T-helper 17 cell (primary cell): ENCODE data around the gene ANK2. TPM values are rescaled to one million over a fixed set of nuclear protein-coding genes. Genes with fewer than 3 reads are reported as not detected.

Experiments
- ATAC-seq: fragments of 150-1000 bp; cut with Tn5 transposase; 2 replicates; pipeline ENCODE4 v1.10.0; 2021; ENCODE audit warnings: mild to moderate bottlenecking, moderate library complexity
- DNase-seq, 3 donors: peaks; one replicate each; pipeline versions ENCODE4 v3.0.0 to v3.0.0-alpha.2; 2020 to 2021
- H3K9me3 ChIP-seq: one replicate; pipeline ENCODE4 v1.7.0; 2013; ENCODE audit warnings: low read length, mild to moderate bottlenecking; ENCODE audit not compliant: control insufficient read depth, poor library complexity, severe bottlenecking
- H3K27ac Mint-ChIP-seq: one replicate; pipeline ENCODE4 v1.8.0; 2022; ENCODE audit warnings: mild to moderate bottlenecking, moderate library complexity, mixed read lengths
- H3K27me3 Mint-ChIP-seq: one replicate; pipeline ENCODE4 v1.8.0; 2022; ENCODE audit warnings: mixed read lengths
- H3K36me3 Mint-ChIP-seq: one replicate; pipeline ENCODE4 v1.8.0; 2022; ENCODE audit warnings: low read depth, mixed read lengths
- H3K4me1 Mint-ChIP-seq: one replicate; pipeline ENCODE4 v1.8.0; 2022; ENCODE audit warnings: mild to moderate bottlenecking, mixed read lengths
- H3K4me3 Mint-ChIP-seq: one replicate; pipeline ENCODE4 v1.8.0; 2022; ENCODE audit warnings: mild to moderate bottlenecking, moderate library complexity, mixed read lengths
- total RNA-seq, 4 donors: library from RNA in 2 of 4; stranded (reverse) in 2 of 4; gene quantifications; one replicate each; pipeline ENCODE4 v1.2.3 and lab custom pipeline; 2022 to 2026

ANK2 gene
- total RNA-seq, 2 donors from 2014 or later: 0.25 to 1.2 TPM

DNA sequence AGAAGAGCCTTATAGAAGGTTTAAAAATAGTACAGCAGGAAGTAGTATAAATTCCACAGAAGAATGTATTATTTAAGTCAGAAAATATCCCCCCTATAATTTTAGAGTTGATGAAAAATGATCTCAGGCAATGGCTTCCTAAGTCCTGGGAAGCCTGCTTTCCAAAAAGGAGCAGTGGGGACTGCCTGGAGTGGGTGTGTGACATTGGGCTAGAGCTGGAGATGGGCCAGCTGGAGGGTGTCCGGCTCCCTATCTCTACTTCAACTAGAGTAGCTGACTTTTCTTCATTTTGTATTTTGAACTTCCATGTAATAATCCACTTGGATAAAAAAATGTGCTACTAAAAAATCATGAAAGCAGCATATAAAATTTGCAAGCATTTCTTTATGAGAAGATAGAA, 253.9 kb downstream of the ANK2 start:
- no peaks in the 10 kb centered on the region for H3K9me3 ChIP-seq
- Mint-ChIP-seq H3K36me3 (no peaks in the 10 kb centered on the region), H3K27ac (no peak overlapping the region), H3K27me3 (peaks cover 14% of the 10 kb centered on the region), H3K4me3 (no peak overlapping the region), H3K4me1 (peaks cover 2% of the 10 kb centered on the region)
- DNase-seq: no peak
- ATAC-seq: no peak

DNA sequence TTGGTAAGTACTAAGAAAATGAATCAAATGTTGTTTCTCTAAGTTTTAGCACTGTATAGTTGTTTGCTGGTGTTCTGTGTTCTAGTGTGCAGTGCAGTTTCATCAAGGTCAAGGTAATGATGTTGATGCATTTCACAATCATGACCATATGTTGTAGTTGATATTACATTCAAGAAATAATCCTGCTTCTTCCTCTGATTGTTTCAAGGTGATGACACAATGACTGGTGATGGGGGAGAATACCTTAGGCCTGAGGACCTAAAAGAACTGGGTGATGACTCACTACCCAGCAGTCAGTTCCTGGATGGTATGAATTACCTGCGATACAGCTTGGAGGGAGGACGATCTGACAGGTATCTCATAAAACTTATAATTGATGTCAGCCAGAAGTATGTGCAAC, 261.6 kb downstream of the ANK2 start:
- no peak for ATAC-seq

DNA sequence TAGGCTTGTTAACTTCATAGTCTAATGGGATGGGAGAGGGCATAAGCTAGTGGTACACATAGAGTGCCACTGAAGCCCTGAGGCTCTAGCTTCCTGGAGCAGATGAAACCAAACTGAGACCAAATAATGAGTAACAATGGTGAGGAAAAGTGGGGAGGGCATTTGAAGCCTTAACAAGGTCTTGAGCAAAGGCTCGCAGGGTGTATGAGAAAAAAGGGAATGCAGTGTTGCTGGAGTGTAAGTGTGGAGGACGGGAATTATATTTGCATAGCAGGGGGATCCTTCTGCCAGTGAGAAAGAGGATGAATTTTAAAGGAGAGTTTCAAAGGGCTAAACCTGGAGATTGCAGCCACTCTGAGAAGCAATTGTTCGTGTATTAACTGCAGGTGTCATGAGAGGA, 263.1 kb downstream of the ANK2 start:
- ATAC-seq: no peak
- H3K36me3 Mint-ChIP-seq: no peaks in the 10 kb centered on the region
- no peak for DNase-seq
- no peak overlapping the region for H3K27ac Mint-ChIP-seq
- H3K9me3 ChIP-seq: no peaks in the 10 kb centered on the region
- H3K4me3 Mint-ChIP-seq: no peak overlapping the region
- peaks cover 11% of the 10 kb centered on the region for H3K4me1 Mint-ChIP-seq
- H3K27me3 Mint-ChIP-seq: peaks cover 16% of the 10 kb centered on the region

More for the DNA sequence above, 261.6 kb downstream of the ANK2 start:
- DNase-seq: no peak
- Mint-ChIP-seq H3K4me3 (no peak overlapping the region), H3K36me3 (no peaks in the 10 kb centered on the region), H3K27ac (no peak overlapping the region), H3K27me3 (peaks cover 16% of the 10 kb centered on the region), H3K4me1 (peaks cover 3% of the 10 kb centered on the region)
- H3K9me3 ChIP-seq: no peaks in the 10 kb centered on the region

DNA sequence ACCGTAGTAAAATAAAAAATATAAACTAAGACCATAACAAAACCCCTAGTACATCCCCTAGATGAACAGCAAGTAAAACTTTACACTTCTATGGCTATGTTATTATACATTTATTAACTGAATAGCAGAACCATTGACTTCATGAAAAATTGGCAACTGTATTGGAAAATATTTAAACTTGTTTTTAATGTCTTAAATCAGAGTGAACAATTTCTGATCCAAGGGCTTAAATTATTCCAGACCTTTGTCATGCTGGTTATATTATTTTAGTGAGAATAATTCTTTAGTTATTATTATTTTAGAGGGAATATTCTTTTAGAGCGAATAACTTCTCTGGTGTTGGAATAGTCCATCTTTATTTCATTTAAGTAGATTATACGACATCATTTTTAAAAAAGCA, 265.0 kb downstream of the ANK2 start:
- no peak overlapping the region for H3K27ac Mint-ChIP-seq
- no peak for DNase-seq
- H3K9me3 ChIP-seq: no peaks in the 10 kb centered on the region
- no peak for ATAC-seq
- peaks cover 9% of the 10 kb centered on the region for H3K27me3 Mint-ChIP-seq
- no peak overlapping the region for H3K4me3 Mint-ChIP-seq
- peaks cover 9% of the 10 kb centered on the region for H3K4me1 Mint-ChIP-seq
- H3K36me3 Mint-ChIP-seq: no peaks in the 10 kb centered on the region

- H3K4me1 Mint-ChIP-seq: peaks cover 9% of the 10 kb centered on the region
- H3K27me3 Mint-ChIP-seq: peaks cover 9% of the 10 kb centered on the region
- no peaks in the 10 kb centered on the region for H3K36me3 Mint-ChIP-seq
- DNase-seq (no peak), ATAC-seq (peak; percentile 80)
- no peak overlapping the region for H3K4me3 Mint-ChIP-seq
- H3K27ac Mint-ChIP-seq: peak overlapping the region; percentile 21
- H3K9me3 ChIP-seq: no peaks in the 10 kb centered on the region
These were observed 267.4 kb downstream of the ANK2 start for GRCh38 chr4:113316879-113317278.

DNA sequence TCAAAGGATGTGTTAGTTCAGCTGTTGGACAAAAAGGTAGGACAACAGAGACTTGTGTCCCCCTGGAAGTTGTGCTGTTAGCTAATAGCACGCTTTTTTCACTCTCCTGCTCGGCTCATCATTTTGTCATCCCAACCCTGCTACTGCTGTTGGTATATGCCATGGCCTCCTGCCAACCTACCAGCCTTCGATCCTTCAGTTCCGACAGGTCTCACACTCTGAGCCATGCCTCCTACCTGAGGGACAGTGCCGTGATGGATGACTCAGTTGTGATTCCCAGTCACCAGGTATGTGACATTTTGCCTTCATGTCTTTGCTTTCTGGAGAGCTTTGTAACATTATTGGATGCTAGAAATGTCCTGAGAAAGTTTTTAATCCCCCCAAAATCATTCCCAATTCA, 268.1 kb downstream of the ANK2 start:
- Mint-ChIP-seq H3K36me3 (no peaks in the 10 kb centered on the region), H3K27me3 (peaks cover 4% of the 10 kb centered on the region), H3K4me1 (peaks cover 9% of the 10 kb centered on the region), H3K4me3 (no peak overlapping the region), H3K27ac (peak overlapping the region; percentile 21)
- no peaks in the 10 kb centered on the region for H3K9me3 ChIP-seq
- DNase-seq (no peak), ATAC-seq (no peak)

- no peaks in the 10 kb centered on the region for H3K36me3 Mint-ChIP-seq
- H3K4me3 Mint-ChIP-seq: no peak overlapping the region
- H3K4me1 Mint-ChIP-seq: peaks cover 2% of the 10 kb centered on the region
- H3K9me3 ChIP-seq: no peaks in the 10 kb centered on the region
- DNase-seq: no peak
- H3K27ac Mint-ChIP-seq: no peak overlapping the region
- ATAC-seq: no peak
- peaks cover 11% of the 10 kb centered on the region for H3K27me3 Mint-ChIP-seq
These were observed 273.3 kb downstream of the ANK2 start for GRCh38 chr4:113322736-113323135.

GRCh38 chr4:113325876-113326615, 276.6 kb downstream of the ANK2 start:
- H3K27me3 Mint-ChIP-seq: peaks cover 14% of the 10 kb centered on the region
- no peak overlapping the region for H3K27ac Mint-ChIP-seq
- no peak overlapping the region for H3K4me3 Mint-ChIP-seq
- H3K9me3 ChIP-seq: no peaks in the 10 kb centered on the region
- peaks cover 2% of the 10 kb centered on the region for H3K4me1 Mint-ChIP-seq
- H3K36me3 Mint-ChIP-seq: no peaks in the 10 kb centered on the region
- DNase-seq: no peak
- no peak for ATAC-seq

GRCh38 chr4:113327494-113327893, 278.0 kb downstream of the ANK2 start:
- ATAC-seq (no peak), DNase-seq (no peak)
- Mint-ChIP-seq H3K27me3 (peaks cover 22% of the 10 kb centered on the region), H3K27ac (no peak overlapping the region), H3K4me3 (no peak overlapping the region), H3K36me3 (no peaks in the 10 kb centered on the region), H3K4me1 (peaks cover 2% of the 10 kb centered on the region)
- H3K9me3 ChIP-seq: no peaks in the 10 kb centered on the region

DNA sequence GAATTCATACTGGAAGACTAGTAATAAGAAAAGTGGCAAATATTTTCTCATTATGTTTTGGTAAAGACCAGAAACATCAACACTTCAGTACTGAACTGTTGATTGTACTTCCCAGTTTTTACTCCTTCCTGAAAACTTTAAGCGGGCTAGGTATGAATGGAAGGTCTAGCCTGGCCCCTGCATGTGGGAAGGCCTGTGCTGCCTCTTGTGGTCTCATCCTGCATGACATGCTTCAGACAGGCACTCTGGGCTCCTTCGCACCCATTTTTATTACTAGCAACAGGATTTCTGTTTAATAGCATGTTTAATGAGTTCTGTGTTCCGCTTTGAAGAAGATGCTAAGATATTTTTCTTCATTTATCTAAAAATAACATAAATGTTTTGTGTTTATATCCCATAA, 279.1 kb downstream of the ANK2 start:
- DNase-seq: no peak
- no peak for ATAC-seq
- H3K27ac Mint-ChIP-seq: no peak overlapping the region
- peaks cover 1% of the 10 kb centered on the region for H3K4me1 Mint-ChIP-seq
- H3K36me3 Mint-ChIP-seq: no peaks in the 10 kb centered on the region
- H3K27me3 Mint-ChIP-seq: peaks cover 29% of the 10 kb centered on the region
- no peak overlapping the region for H3K4me3 Mint-ChIP-seq
- no peaks in the 10 kb centered on the region for H3K9me3 ChIP-seq

DNA sequence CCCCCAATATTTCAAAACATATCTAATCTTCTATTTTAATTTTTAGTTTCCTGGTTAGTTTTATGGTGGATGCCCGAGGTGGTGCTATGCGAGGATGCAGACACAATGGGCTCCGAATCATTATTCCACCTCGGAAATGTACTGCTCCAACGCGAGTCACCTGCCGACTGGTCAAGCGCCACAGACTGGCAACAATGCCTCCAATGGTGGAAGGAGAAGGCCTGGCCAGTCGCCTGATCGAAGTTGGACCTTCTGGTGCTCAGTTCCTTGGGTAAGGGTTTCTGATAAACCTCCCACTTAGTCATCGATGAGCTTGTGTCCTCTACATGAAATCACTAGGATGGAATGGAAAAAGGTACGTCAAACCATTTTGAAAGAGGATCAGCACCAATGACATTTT, 280.7 kb downstream of the ANK2 start:
- Mint-ChIP-seq H3K36me3 (no peaks in the 10 kb centered on the region), H3K27me3 (peaks cover 33% of the 10 kb centered on the region), H3K4me3 (no peak overlapping the region), H3K4me1 (no peaks in the 10 kb centered on the region), H3K27ac (no peak overlapping the region)
- H3K9me3 ChIP-seq: no peaks in the 10 kb centered on the region
- no peak for ATAC-seq
- no peak for DNase-seq

DNA sequence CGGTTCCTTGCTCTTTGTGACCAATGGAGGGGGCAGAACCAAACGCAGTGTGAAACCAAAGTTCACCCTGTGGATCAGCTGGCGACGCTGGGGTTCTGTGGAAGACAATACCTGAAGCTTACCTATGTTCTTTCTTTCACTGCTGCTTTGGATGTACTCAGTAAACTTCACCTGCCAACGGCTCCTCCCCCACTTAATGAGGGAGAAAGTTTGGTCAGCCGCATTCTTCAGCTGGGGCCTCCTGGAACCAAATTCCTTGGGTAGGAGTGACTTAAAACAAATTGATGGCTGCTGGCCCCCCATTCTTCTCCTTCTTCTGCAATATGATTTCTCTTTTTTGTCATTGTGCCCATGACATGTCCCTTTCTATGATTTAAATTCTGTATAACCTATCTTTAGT, 282.4 kb downstream of the ANK2 start:
- DNase-seq (no peak), ATAC-seq (no peak)
- Mint-ChIP-seq H3K27me3 (peaks cover 32% of the 10 kb centered on the region), H3K4me1 (no peaks in the 10 kb centered on the region), H3K4me3 (no peak overlapping the region), H3K27ac (no peak overlapping the region), H3K36me3 (no peaks in the 10 kb centered on the region)
- H3K9me3 ChIP-seq: no peaks in the 10 kb centered on the region

DNA sequence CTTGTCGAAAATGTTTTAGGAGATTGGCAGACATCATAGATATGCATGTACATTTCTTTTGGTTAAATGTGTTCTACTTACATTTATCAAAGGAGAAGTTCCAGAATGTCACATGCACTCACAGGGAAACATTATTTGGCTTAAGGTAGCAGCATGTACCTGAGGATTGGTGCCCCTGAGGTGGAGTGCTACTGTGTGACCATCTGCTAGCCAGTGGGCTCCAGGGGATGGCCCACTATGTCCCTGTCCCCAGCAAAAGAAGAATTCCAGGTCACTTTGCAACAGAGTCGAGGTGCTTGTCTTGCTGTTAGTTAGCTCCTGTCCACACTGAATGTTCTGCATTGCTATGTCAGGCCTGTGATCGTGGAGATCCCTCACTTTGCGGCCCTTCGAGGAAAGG, 283.2 kb downstream of the ANK2 start:
- no peaks in the 10 kb centered on the region for H3K36me3 Mint-ChIP-seq
- no peak for DNase-seq
- no peaks in the 10 kb centered on the region for H3K9me3 ChIP-seq
- H3K4me3 Mint-ChIP-seq: no peak overlapping the region
- H3K4me1 Mint-ChIP-seq: no peaks in the 10 kb centered on the region
- no peak overlapping the region for H3K27ac Mint-ChIP-seq
- no peak for ATAC-seq
- peaks cover 27% of the 10 kb centered on the region for H3K27me3 Mint-ChIP-seq

DNA sequence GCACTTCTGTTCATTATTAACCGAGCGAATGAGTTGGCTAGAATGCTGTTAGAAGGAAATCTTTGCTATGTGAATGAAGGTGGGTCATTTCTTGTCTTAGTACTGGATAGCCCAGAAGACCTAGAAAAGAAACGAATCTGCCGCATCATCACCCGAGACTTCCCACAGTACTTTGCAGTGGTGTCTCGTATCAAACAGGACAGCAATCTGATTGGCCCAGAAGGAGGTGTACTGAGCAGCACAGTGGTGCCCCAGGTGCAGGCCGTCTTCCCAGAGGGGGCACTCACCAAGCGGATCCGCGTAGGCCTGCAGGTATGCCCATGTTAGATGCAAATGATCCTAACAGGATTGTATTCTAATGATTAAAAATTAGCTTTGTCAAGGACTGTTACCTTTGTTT, 286.3 kb downstream of the ANK2 start:
- H3K27me3 Mint-ChIP-seq: peaks cover 35% of the 10 kb centered on the region
- no peaks in the 10 kb centered on the region for H3K9me3 ChIP-seq
- ATAC-seq (no peak), DNase-seq (no peak)
- no peak overlapping the region for H3K4me3 Mint-ChIP-seq
- no peak overlapping the region for H3K27ac Mint-ChIP-seq
- H3K4me1 Mint-ChIP-seq: no peaks in the 10 kb centered on the region
- H3K36me3 Mint-ChIP-seq: peaks cover 2% of the 10 kb centered on the region
